ENCODE data around the gene AMACR.
"Not testable (repeated sequence)": the region's sequence is repeated elsewhere in the genome, so short reads cannot be mapped to it uniquely, and the experiment has no call there.

The AMACR gene

DNA sequence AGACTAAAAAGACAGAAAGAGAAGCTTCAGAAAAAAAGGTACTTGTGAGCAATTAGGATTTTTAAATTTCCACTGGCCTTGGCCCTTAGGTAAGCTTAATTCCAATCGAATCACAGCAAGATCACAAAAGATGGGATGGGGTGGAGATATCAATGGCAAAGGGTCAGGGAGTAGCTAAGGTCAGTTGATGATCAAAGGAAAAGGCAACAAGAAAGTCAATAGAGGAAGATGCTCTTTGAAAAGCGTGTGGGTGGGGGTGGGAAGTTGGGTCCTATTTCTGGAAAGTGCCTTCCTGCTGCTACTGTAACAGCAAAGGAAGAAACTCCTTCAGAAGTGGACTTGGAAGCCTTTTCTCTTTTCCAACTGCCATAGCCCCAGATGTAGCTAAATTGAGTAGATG is 27.9 kb upstream of the AMACR start:
- no peak overlapping the region for H3K27ac ChIP-seq
- no peak for TF ChIP-seq CTCF (IDR thresholded peaks at IDR 0.05)
- TF ChIP-seq ZFX (IDR thresholded peaks at IDR 0.05; ENCODE audit: borderline replicate concordance): no peak

DNA sequence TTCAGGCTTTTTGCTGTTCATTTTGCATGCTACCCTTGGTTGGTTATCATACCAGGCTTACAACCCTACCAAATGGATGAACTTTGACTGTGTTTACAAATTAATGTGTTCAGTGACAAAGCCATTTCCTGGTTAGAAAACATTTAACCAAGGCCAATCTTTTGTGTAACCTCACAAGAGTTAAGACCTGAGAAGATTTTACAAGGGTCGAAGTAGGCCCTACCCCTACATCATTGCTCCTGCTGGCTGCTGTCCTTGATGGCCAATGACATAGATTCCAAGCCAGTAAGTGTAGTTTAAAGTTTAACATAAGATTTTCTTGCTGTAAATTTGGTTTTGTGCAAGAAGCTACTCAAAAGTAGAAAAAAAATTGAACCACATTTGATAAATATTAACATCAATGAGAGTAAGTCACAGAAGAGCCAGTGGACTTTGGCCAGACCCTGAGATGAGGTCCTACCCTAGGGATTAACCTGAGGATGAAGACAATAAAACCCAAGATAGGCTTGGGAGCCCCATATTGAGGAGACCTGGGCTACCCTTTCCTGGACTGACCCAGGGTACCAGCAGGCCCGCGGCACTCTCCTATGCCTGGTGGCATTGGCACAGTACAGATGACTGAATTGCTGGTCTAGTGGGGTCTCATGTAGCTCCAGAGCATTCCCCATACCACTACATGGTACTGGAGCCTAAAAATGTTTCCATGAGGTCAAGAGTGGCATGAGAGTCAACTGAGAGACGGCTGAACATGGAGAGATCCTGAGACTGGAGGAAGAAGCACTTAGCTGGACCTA is 26.9 kb upstream of the AMACR start:
- TF ChIP-seq CTCF (IDR thresholded peaks at IDR 0.05): no peak
- no peak for TF ChIP-seq ZFX (IDR thresholded peaks at IDR 0.05; ENCODE audit: borderline replicate concordance)
- no peak overlapping the region for H3K27ac ChIP-seq

DNA sequence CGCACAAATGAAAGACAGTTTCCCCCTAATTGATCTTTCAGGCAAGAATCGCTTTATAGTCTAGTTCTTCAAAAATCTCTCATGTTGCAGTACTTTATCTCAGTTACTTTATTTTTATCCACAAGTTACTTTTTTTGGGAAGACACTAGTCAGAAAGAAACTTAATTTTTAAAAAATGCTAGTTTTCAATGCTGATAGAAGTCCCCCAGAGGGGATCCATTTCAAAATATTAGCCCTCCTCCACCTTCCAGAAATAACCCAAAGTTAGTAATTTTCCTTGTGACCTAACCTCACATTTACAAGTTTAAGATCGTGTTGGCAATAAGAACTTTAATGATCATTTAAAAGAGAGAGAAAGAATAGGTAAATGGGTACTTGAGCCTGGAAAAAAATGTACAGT is 24.1 kb upstream of the AMACR start:
- no peak for TF ChIP-seq CTCF (IDR thresholded peaks at IDR 0.05)
- no peak for TF ChIP-seq ZFX (IDR thresholded peaks at IDR 0.05; ENCODE audit: borderline replicate concordance)
- no peak overlapping the region for H3K27ac ChIP-seq

DNA sequence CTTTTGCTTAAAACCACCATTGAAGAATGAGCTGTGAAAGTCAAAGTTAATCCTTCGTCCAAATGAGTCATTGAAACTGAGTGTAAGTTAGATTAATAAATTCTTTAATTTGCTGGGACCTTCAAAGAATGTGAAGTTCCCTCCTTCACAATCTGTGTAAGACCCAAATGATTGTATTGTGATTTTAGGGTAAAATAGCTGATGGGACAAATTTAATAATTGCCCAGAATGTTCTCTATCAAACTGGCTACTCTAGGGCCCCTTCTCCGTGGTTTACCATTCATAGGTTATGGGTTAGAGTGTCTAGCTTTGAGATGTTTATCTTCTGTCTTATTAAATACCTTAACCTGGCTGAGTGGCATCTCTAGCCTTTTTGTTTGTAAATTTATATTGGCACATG is 23.3 kb upstream of the AMACR start:
- no peak for TF ChIP-seq CTCF (IDR thresholded peaks at IDR 0.05)
- TF ChIP-seq ZFX (IDR thresholded peaks at IDR 0.05; ENCODE audit: borderline replicate concordance): no peak
- H3K27ac ChIP-seq: no peak overlapping the region

GRCh38 chr5:34030585-34030984 is 22.7 kb upstream of the AMACR start:
- H3K27ac ChIP-seq: not testable (repeated sequence)

GRCh38 chr5:34030048-34030447 is 22.2 kb upstream of the AMACR start:
- TF ChIP-seq CTCF (IDR thresholded peaks at IDR 0.05) (no peak), ZFX (IDR thresholded peaks at IDR 0.05; ENCODE audit: borderline replicate concordance) (no peak)

GRCh38 chr5:34028349-34028748 is 20.5 kb upstream of the AMACR start:
- H3K27ac ChIP-seq: no peak overlapping the region
- TF ChIP-seq ZFX (IDR thresholded peaks at IDR 0.05; ENCODE audit: borderline replicate concordance): no peak
- TF ChIP-seq CTCF (IDR thresholded peaks at IDR 0.05): no peak

More at GRCh38 chr5:34030048-34030447, 22.2 kb upstream of the AMACR start:
- no peak overlapping the region for H3K27ac ChIP-seq

All from 22Rv1 (cell line).